A549 (cell line): ENCODE results near the gene ZNF91.

Experiments
- CTCF ChIP-seq: fragments of >200 bp; sonication (Bioruptor Twin); formaldehyde crosslinking; IDR thresholded peaks from 3 replicates; pipeline ENCODE4 v1.5.1; 2016
- MYC ChIP-seq: IDR thresholded peaks from 2 replicates; pipeline ENCODE4 v1.6.1; 2012; ENCODE audit warnings: mild to moderate bottlenecking, inconsistent platforms, low read length, improper control_type of control experiment, borderline replicate concordance
- SMC3 ChIP-seq: fragments of >200 bp; sonication (Bioruptor Twin); formaldehyde crosslinking; IDR thresholded peaks from 3 replicates; pipeline ENCODE4 v1.6.1; 2018; ENCODE audit warnings: inconsistent platforms
- TF ChIP-seq, protein P1 (sequence below): fragments of 450-650 bp; IDR thresholded peaks from 2 replicates; pipeline ENCODE4 v1.6.1; 2014; ENCODE audit warnings: antibody characterized with exemption
- TF ChIP-seq, protein P2 (sequence below): fragments of 200-600 bp; sonication (generic); IDR thresholded peaks from 2 replicates; pipeline ENCODE4 v1.6.1; 2016; ENCODE audit warnings: antibody characterized with exemption, mild to moderate bottlenecking, moderate library complexity

DNA sequence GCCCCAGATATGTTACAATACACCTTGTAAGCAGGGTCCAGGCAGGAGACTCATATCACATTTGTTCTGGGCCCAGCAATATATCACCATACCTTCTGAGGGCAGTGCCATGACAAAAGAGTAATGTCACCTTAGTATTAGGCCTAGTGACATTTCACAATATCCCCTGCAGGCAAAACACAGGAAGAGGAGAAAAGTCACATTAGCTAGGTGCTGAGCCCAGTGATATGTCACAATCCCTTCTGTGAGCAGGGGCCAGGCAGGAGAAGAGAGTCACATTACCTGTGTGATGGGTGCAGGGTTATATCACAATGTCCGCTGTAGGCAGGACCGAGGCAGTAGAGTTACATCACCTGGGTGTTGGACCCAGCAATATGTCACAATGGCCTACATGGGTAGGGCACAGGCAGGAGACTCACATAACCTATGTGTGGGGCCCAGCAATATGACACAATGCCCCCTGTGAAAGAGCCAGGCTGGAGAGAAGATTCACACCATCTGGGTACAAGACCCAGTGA lies 12.4 kb upstream of the ZNF91 start:
- TF ChIP-seq CTCF (no peak), SMC3 (no peak), MYC (no peak)
- TF ChIP-seq, protein P1, sequence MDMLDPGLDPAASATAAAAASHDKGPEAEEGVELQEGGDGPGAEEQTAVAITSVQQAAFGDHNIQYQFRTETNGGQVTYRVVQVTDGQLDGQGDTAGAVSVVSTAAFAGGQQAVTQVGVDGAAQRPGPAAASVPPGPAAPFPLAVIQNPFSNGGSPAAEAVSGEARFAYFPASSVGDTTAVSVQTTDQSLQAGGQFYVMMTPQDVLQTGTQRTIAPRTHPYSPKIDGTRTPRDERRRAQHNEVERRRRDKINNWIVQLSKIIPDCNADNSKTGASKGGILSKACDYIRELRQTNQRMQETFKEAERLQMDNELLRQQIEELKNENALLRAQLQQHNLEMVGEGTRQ = no peak
- TF ChIP-seq, protein P2, sequence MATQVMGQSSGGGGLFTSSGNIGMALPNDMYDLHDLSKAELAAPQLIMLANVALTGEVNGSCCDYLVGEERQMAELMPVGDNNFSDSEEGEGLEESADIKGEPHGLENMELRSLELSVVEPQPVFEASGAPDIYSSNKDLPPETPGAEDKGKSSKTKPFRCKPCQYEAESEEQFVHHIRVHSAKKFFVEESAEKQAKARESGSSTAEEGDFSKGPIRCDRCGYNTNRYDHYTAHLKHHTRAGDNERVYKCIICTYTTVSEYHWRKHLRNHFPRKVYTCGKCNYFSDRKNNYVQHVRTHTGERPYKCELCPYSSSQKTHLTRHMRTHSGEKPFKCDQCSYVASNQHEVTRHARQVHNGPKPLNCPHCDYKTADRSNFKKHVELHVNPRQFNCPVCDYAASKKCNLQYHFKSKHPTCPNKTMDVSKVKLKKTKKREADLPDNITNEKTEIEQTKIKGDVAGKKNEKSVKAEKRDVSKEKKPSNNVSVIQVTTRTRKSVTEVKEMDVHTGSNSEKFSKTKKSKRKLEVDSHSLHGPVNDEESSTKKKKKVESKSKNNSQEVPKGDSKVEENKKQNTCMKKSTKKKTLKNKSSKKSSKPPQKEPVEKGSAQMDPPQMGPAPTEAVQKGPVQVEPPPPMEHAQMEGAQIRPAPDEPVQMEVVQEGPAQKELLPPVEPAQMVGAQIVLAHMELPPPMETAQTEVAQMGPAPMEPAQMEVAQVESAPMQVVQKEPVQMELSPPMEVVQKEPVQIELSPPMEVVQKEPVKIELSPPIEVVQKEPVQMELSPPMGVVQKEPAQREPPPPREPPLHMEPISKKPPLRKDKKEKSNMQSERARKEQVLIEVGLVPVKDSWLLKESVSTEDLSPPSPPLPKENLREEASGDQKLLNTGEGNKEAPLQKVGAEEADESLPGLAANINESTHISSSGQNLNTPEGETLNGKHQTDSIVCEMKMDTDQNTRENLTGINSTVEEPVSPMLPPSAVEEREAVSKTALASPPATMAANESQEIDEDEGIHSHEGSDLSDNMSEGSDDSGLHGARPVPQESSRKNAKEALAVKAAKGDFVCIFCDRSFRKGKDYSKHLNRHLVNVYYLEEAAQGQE = no peak
